ENCODE measurements around the gene PANX1.
A peak's percentile ranks its signal among the peaks of the same experiment; 100 is the strongest.

PANX1 gene

DNA sequence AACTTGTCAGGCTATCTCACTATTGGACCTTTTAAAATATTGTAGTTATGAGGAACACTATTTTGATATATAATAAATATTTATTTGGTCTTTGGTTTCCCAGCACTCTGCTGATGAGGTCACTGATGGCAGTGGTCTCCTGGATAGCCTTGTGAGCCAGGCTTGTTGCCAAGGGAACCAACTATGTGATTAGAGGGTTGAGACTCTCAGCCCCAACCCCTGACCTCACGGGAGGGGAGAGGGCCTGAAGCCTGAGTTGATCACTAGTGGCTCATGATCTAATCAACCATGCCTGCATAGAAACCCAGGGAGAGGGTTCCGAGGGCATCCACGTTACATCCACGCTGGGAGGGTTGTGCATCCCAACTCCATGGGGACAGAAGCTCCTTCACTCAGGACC lies 10.8 kb downstream of the PANX1 start:
- Mint-ChIP-seq H3K4me1 (peaks cover 72% of the 10 kb centered on the region), H3K4me3 (no peak overlapping the region), H3K27me3 (no peaks in the 10 kb centered on the region), H3K27ac (no peak overlapping the region), H3K36me3 (peaks cover 6% of the 10 kb centered on the region), H3K9me3 (no peaks in the 10 kb centered on the region)

DNA sequence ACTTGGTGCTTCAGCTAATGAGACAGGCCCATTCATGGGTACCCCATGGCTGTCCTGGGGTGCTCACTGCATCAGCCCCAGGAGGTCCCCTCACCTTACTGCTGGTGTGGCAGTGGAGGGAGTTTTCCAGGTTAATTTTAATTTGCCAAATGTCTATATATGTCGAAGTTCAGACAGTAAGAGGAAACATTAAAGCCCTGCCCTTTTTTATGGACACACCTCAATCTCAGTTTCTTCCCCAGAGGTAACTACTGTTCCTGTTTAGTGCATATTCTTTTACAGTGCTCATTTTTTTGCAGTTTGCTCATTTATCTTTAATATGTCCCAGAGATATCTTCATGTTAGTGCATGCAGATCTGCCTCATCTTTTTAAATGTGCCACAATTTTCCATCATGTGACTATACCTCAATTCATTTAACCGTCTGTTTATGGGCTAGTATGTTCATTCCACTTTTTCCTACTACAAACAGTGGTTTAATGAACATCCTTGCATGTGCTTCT lies 11.6 kb downstream of the PANX1 start:
- Mint-ChIP-seq H3K4me1 (peaks cover 72% of the 10 kb centered on the region), H3K36me3 (peaks cover 6% of the 10 kb centered on the region), H3K27me3 (no peaks in the 10 kb centered on the region), H3K27ac (no peak overlapping the region), H3K4me3 (no peak overlapping the region), H3K9me3 (no peaks in the 10 kb centered on the region)

DNA sequence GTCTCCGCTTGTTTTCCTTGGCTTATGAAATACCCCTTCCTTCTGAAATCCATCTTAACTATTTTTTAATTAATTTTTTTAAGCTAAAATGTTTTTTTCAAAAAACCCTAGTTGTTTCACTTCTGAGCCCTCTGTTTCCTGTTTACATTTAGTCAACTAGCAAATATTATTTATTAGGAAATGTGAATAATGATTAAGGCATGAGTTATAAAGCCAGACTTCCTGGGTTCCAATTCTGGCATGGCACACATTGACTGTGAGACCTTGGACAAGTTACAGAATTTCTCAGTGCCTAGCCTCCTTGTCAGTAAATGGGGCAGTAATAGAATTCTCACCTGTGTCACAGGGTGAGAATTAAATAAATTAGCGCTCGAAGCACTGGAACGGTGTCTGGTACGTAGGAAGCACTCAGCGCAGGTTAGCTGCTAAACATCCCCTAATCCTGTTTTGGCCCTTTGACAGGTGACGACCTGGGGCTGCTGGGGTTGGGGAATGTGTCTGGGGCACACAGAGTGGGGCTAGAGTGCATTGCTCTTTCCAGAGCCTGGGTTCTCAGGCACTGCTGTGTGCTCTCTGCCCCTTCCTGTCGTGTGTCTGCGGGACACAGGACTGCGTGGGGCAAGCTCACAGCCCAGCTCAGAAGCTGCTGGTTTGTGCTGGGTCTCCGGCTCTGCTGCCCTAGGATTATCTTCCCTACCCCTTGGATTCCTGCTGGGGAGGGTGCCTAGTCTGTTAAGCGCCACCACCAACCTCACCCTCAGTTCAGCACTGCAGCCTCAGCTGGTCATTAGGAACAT lies 13.1 kb downstream of the PANX1 start:
- Mint-ChIP-seq H3K4me1 (peaks cover 73% of the 10 kb centered on the region), H3K4me3 (no peak overlapping the region), H3K27ac (no peak overlapping the region), H3K9me3 (no peaks in the 10 kb centered on the region), H3K36me3 (peaks cover 5% of the 10 kb centered on the region), H3K27me3 (no peaks in the 10 kb centered on the region)

DNA sequence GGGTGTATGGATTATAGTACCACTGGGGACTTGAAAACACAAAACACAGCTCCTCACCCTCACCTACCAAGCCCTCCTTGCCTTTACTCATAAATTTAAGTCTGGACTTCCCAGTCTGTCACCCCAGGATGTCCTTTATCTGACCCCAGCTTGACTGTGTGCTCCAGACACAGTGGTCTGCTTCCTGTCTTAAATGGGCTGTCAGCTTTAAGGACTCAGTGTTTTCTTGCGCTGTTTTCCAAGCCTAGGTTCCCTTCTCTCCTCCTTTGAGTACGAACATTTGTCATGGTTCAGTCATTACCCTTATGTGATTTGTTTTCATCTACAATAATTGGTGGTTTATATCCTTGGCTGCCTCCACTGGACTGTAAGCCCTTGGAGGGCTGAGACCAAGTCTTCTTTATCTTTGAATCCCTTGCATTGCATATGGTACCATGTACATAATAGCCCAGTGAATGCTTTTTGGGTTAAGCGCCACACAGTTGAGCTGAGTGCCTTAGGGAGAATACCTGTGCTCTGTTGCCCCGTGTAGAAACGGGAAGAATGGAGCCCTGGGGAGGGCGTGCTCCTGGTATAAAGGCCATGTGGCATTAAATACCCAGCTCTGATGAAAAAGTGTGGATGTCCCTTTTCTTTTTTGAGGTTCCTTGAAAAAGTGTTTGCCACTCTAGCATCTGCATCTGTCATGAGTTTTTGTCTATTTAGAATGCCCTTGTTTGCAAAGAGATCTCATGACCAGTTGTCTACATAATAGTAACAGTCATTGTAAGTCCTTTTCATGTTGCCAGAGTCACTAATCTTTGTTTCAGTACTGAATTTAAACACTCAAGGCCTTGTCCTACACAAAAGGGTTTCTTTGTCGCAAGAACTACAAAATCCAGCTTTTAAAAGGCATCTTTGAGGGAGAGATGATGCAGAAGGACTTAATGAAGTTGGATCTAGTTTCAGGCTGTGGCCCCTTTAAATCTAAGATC lies 14.0 kb downstream of the PANX1 start:
- H3K9me3 Mint-ChIP-seq: no peaks in the 10 kb centered on the region
- peak overlapping the region; percentile 63 for H3K27ac Mint-ChIP-seq
- H3K4me1 Mint-ChIP-seq: peaks cover 78% of the 10 kb centered on the region
- H3K36me3 Mint-ChIP-seq: peaks cover 4% of the 10 kb centered on the region
- no peak overlapping the region for H3K4me3 Mint-ChIP-seq
- no peaks in the 10 kb centered on the region for H3K27me3 Mint-ChIP-seq

GRCh38 chr11:94144216-94144615 lies 15.6 kb downstream of the PANX1 start:
- Mint-ChIP-seq H3K27ac (no peak overlapping the region), H3K9me3 (no peaks in the 10 kb centered on the region), H3K4me3 (no peak overlapping the region), H3K4me1 (peaks cover 82% of the 10 kb centered on the region), H3K27me3 (no peaks in the 10 kb centered on the region), H3K36me3 (peaks cover 4% of the 10 kb centered on the region)

DNA sequence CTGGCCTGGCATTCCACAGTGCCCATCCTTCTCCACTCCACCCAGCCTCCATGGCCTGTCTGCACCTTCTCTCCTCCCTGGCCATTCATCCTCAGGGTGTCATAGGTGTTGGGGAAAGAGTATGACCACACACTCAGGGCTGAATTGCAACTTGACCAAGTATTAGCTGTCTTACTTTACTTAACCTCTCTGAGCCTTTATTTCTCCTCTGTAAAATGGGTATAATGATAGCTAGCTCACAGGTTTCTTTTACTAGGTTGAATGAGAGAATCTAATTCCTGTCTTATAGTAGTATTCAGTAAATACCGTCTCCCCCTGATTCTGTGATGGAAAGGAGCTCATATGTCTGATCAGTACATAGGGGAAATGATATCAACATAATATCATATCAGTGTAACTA lies 16.0 kb downstream of the PANX1 start:
- H3K4me1 Mint-ChIP-seq: peaks cover 86% of the 10 kb centered on the region
- no peak overlapping the region for H3K4me3 Mint-ChIP-seq
- no peak overlapping the region for H3K27ac Mint-ChIP-seq
- H3K9me3 Mint-ChIP-seq: no peaks in the 10 kb centered on the region
- H3K36me3 Mint-ChIP-seq: peaks cover 4% of the 10 kb centered on the region
- no peaks in the 10 kb centered on the region for H3K27me3 Mint-ChIP-seq

DNA sequence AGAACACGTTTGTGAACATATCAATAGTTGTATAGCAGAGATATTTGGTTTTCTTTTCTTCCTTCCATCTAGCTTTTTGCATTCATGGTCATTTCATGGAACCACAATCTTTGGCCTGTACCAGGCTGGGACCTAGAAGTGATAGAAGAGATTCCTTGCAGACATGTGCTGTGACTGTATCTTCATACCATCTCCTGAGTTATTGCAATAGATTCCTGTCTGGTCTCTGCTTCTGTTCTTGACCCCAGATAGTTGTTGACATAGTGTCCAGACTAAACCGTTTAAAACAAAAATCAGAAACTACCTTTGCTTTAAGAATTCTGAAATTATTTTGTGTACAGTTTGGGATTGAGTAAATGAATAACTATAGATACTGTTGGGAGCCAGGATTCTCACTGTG lies 16.8 kb downstream of the PANX1 start:
- Mint-ChIP-seq H3K27me3 (no peaks in the 10 kb centered on the region), H3K4me1 (peaks cover 84% of the 10 kb centered on the region), H3K36me3 (peaks cover 4% of the 10 kb centered on the region), H3K4me3 (peak overlapping the region; percentile 15), H3K9me3 (no peaks in the 10 kb centered on the region), H3K27ac (no peak overlapping the region)

GRCh38 chr11:94145916-94146315 lies 17.3 kb downstream of the PANX1 start:
- H3K36me3 Mint-ChIP-seq: peaks cover 4% of the 10 kb centered on the region
- no peaks in the 10 kb centered on the region for H3K27me3 Mint-ChIP-seq
- no peak overlapping the region for H3K27ac Mint-ChIP-seq
- peaks cover 88% of the 10 kb centered on the region for H3K4me1 Mint-ChIP-seq
- H3K4me3 Mint-ChIP-seq: no peak overlapping the region
- no peaks in the 10 kb centered on the region for H3K9me3 Mint-ChIP-seq

- H3K9me3 Mint-ChIP-seq: no peaks in the 10 kb centered on the region
- H3K36me3 Mint-ChIP-seq: peaks cover 6% of the 10 kb centered on the region
- peak overlapping the region; percentile 6 for H3K27ac Mint-ChIP-seq
- H3K4me3 Mint-ChIP-seq: peak overlapping the region; percentile 53
- no peaks in the 10 kb centered on the region for H3K27me3 Mint-ChIP-seq
- H3K4me1 Mint-ChIP-seq: peaks cover 97% of the 10 kb centered on the region
Measured at GRCh38 chr11:94147433-94147845, 18.8 kb downstream of the PANX1 start.

GRCh38 chr11:94148189-94148588 lies 19.5 kb downstream of the PANX1 start:
- Mint-ChIP-seq H3K4me3 (no peak overlapping the region), H3K9me3 (no peaks in the 10 kb centered on the region), H3K27me3 (no peaks in the 10 kb centered on the region), H3K4me1 (peaks cover 98% of the 10 kb centered on the region), H3K36me3 (peaks cover 10% of the 10 kb centered on the region), H3K27ac (no peak overlapping the region)

GRCh38 chr11:94149431-94150017 lies 20.9 kb downstream of the PANX1 start:
- peaks cover 15% of the 10 kb centered on the region for H3K36me3 Mint-ChIP-seq
- H3K27me3 Mint-ChIP-seq: no peaks in the 10 kb centered on the region
- no peak overlapping the region for H3K4me3 Mint-ChIP-seq
- H3K9me3 Mint-ChIP-seq: no peaks in the 10 kb centered on the region
- H3K4me1 Mint-ChIP-seq: peaks cover 87% of the 10 kb centered on the region
- H3K27ac Mint-ChIP-seq: no peak overlapping the region

DNA sequence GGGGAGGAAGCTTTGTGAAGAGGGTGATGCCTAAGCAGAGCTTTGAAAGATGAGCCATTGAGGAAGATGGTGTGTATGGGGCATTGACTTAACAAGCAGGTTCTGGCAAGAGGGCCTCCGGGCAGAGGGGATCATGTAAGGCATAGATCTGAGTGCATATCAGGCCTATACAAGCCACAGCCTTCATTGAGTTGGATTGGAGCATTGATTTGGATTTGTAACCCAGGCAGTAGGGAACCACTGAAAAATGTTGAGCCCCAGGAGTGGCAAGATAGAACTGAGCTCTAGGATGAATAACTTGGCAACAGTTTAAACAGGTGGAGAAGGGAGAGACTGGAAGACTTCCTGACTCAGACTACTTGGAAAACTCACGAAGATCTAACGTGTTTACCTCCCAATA lies 21.4 kb downstream of the PANX1 start:
- H3K4me1 Mint-ChIP-seq: peaks cover 82% of the 10 kb centered on the region
- H3K4me3 Mint-ChIP-seq: no peak overlapping the region
- no peaks in the 10 kb centered on the region for H3K9me3 Mint-ChIP-seq
- H3K36me3 Mint-ChIP-seq: peaks cover 15% of the 10 kb centered on the region
- no peaks in the 10 kb centered on the region for H3K27me3 Mint-ChIP-seq
- H3K27ac Mint-ChIP-seq: peak overlapping the region; percentile 38

DNA sequence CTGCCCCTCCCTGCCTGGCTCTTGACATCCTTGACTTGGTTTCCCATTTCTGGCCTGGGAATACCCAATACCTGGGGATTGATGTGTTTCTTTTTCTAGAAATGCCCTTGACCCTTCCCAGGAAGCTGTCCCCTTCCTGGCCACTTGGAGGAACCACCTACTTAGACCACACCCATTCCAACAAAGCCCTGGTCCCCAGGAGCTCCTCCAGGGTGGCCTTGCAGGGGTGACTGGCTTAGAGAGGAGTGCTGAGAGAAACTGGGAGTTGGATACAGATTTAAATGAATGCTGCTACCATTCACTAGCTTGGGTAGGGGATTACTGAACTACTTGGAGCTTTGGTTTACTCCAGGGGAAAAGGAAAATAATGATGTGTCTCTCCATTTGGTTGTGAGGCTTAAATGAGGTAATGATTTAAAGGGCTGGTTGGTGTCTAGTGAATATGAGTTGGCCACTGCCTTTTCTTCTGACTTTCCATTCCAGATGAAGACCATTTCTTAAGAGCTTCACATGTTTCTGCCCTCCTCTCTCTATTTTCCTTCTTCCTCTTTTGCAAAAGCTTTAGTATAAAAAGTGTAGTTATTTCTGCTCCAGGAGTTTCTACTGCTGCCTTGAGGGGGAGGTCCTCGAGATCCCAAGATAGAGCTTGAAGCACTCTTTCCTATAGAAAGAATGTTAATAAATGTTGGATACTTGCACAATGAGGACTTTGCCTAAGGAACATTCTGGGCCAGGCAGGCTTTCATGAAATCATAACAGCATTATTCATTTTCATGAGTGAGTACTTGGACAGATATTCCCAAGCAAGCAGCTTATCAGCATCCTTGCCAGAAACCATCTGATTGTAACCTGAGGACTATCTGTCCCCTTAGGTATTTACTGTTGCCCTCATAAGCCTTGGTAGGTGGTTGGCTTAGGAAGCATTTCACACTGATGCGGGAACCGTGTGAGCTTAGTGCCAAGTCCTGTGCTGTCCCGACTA lies 22.4 kb downstream of the PANX1 start:
- H3K27ac Mint-ChIP-seq: peak overlapping the region; percentile 13
- H3K4me1 Mint-ChIP-seq: peaks cover 73% of the 10 kb centered on the region
- no peaks in the 10 kb centered on the region for H3K9me3 Mint-ChIP-seq
- H3K4me3 Mint-ChIP-seq: no peak overlapping the region
- H3K36me3 Mint-ChIP-seq: peaks cover 16% of the 10 kb centered on the region
- H3K27me3 Mint-ChIP-seq: no peaks in the 10 kb centered on the region

DNA sequence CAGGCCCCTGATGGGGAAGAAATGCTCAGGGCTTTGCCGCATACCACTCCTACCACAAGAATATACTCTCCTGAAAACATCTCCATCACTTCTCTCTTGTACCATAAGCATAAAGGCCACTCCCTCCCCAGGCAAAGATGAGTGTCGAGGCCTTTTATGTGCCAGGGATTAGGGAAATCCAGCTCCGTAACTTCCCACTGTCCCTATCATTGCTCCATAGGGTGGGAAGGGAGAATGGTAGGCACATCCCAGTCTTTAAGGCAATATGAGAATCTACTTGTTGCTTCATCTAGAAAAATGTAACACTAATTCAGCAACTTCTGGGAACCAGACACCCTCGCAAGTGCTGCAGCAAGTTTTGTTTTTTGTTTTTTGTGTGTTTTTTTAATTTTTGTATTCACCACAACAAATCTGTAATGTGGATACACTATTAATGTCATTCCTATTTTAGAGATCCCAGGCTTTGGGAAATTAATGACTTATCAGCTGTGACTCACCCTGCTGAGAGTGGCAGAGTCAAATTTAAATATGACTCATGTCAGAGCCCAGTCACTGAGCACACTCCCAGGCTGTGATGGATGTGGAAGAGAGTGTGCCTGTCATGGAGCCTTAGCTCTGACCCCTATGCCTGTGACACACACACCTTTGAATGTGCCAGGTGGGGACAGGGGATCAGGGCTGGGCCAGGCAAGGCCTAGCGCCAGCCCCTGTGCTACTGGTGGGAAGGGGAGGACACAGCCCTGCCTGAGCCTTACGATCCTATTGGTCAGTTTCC lies 23.4 kb downstream of the PANX1 start:
- Mint-ChIP-seq H3K36me3 (peaks cover 20% of the 10 kb centered on the region), H3K9me3 (no peaks in the 10 kb centered on the region), H3K4me3 (peak overlapping the region; percentile 19), H3K4me1 (peaks cover 62% of the 10 kb centered on the region), H3K27me3 (no peaks in the 10 kb centered on the region), H3K27ac (peak overlapping the region; percentile 19)

Measured in activated naive CD4-positive, alpha-beta T cell treated with anti-CD3 and anti-CD28 coated beads, Interleukin-2, amount 50 U/mL, for 24 hours (primary cell).